ENCODE measurements around the gene BBS9. TPM values are rescaled to one million over a fixed set of nuclear protein-coding genes. Genes with fewer than 3 reads are reported as not detected.
A peak's percentile ranks its signal among the peaks of the same experiment; 100 is the strongest.

BBS9 gene
- total RNA-seq, 1 donor from 2014 or later: 8.8 TPM

DNA sequence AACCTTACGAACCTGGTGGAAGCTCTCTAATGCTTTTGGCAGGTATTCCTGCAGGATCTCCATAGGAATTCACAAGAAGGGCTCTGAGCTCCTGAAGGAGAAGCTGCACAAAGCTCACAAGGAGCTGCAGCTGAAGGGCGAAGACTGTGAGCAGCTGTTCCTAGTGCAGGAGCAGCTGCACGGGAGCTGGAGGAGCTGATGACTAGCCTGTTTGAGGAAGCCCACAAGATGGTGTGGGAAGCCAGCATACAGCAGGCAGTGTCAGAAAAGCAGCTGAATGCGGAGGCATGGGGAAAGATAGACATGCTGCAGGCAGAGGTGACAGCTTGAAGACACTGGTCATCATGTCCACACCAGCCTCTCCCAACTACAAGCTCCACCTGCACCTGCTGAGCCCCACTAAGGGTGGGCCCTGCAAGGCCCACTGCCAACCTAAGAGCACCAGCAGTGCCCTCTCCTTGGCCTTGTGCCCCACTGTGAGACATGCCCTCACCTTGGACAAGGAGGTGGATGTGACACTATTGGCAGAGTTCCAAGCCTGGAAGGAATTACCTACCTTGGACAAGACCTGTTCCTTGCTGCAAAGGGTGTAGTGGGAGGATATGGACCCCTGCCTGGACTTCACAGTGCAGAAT is 250.6 kb downstream of the BBS9 start:
- ATAC-seq: no peak

DNA sequence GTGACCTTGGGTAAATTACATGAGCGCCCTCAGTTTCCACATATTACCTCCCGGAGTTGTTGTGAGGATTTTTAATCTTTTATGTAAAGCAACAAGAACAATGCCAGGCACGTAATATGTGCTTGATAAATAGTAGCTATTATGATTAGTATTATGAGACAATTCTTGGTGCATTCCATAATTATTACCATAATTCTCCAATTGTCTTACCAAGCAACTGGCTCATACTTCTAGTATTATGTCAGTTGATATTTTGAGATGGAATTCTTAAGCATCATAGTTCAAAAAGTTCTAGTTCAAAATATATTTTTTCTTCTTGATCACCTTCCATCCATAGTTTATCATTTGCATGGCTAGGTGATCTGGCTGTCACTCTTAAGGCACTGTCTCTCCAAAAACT is 259.0 kb downstream of the BBS9 start:
- no peak for ATAC-seq

DNA sequence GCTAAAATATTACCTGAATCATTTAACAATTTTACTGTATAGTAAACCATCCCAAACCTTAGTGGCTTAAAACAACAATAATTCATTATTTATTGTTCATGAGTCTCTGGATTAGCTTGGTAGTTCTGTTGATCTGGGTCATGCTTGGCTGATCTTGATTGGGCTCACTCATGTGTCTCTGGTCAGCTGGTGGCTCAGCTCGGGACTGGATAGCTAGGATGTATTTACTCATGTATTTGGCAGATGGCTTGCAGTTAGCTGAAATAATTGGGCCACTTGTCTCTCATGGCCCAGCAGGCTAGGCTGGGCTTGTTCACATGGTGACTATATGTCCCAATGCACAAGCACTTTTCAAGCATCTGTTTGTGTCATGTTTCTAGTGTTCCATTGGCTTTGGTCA is 262.8 kb downstream of the BBS9 start:
- ATAC-seq: peak; percentile 62

DNA sequence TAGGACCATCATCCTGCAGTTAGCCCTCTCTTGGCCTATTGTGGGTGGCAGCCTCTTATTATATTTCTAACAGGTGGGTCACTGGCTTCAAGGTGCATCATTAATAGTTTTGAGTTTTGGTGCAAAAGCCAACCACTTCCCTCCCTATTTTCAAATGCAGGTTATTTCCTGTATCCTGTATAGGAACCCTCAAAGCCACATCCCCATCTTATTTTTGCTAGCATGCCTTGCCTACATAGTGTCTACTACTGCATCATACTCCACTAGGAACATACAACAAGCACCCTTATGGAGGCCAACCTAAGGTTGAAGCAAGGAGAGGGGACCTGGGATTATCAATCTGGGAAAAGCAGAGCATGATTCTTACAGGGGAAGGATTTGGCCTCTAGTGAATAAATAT is 264.4 kb downstream of the BBS9 start:
- no peak for ATAC-seq

DNA sequence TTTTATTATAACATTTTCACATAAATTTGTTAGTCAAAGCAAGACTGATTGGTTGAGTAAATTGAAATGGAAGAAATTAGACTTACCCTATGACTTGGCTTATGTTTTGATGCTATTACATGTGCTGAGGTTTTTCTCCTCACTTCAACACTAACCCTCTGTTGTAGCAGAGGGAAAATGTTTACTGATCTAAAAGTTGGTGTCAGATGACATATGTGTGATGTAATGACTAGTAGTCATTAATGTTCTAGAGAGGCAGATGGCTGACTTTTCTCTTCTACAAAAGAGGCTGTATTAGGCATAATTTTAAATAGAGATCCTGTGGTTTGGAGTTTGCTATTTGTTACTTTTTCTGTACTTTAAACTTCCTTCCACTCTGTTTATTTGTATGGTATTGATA is 266.0 kb downstream of the BBS9 start:
- ATAC-seq: no peak

DNA sequence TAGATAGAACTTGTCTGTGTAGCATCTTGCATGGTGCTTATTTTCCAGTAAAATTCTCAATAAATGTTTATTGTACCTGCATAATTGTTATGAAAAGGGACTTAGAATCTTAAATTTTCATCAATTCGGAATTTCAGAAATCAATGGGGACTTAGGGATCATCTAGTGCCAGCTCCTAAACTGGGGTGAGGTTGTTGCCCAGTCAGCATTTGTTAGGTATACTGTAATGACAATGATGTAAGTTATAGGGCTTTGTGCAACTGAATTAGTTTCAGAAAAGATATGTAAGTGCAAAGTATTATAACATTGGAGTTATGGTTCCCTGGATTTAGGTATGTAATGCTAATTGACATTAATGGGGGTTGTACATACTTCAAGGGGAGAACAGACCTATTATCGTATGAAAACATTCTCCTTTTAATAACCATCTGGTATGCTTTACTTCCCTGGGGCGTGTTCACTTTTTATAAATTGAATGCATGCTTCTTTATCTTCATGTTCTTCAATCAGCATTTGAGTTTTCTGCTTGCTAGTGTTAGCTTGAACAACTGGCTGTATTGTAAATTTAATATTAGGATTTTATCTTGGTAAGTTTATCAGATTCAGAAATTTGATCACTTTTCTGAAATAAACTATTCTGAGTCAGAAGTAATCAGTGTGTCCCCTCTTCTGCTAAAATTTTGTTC is 270.3 kb downstream of the BBS9 start:
- no peak for ATAC-seq

DNA sequence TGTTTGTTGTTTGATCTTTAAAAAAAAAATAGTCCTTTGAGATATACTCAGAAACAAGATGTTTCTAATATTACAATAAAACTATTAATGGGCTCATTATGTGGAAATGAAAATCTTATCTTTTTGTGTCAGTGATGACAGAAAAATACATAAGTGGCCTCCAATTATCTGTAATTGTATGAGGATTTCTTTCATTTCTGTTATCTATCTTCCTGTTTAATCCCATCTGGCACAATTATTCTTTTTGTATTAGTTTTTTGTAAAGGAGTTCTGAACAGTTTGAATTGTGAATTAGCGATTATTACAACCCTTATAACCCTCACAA is 270.8 kb downstream of the BBS9 start:
- ATAC-seq: no peak

DNA sequence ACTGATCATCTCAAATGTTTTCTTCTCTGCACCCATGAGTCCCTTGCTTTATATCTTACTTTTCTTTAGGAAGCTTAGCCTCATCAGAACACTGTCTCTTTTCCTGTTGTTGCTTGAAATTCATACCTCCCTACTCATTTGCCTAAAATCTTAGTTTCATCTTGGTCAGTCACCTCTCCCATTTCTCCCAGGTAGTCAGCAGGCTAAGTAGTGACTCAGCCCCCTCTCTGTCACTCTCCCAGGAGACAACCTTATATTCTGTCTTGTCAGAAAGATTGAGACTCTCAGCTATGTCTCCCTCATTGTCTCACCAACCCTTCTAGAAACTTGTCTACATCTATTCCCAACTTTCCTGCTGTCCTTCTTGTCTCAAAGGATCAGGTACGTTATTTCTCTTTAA is 280.9 kb downstream of the BBS9 start:
- no peak for ATAC-seq

DNA sequence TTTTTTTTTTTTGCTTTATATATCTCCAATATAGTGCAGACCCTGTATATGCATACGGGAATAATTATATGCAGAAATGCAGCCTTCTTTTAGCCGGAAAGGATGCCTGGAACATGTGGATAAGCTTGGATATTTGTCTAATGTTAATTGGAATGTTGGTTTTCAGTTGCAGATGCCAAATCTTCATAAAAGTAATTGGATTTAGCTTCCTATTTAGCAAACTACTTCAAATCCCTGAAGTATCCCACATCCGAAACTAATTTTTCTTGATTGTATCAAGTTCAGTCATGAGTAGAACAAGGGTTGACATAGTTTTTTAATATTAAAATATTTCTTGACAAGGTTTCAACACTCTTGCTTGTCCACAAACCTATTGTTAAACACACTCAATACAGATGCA is 281.7 kb downstream of the BBS9 start:
- ATAC-seq: no peak

DNA sequence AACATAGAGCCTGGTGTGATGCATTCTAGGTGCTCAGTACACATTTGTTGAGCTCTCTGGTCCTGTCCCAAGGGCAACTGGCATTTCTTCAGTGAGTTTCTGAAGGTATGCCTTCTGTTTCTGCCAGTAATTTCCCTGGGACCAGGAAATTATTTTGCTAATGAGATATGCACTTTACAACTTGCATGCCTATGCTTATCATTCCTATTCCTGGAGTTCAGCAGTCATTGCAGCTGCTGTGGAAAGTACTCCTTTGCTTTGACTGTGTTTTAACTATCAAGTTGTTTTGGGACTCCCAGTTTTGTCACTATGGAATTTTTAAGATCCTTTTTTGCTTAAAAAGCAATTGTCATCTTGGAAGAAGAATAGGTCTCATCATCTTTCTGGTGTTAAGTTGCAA is 283.0 kb downstream of the BBS9 start:
- no peak for ATAC-seq

DNA sequence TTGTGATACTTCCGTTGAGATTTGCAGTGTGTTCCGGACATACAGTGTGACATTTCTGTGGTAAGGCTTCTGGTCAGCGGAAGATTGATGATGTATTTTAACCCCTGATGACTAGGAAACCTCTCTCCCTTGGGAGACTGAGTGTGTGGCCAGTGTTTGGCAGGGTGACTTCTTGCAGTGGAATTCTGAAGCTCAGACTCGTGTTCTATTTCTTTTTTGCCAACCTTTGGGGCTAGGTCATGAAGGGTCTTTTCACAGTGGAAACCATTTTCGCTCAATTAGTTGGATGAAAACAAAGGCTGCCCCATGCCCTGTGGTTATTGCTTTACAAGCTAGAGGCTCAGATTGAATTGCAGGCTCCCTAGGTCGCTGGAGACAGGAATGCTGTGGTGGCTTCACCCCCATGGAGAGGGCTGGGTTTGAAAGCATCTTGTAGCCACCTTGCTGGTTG is 288.9 kb downstream of the BBS9 start:
- no peak for ATAC-seq

DNA sequence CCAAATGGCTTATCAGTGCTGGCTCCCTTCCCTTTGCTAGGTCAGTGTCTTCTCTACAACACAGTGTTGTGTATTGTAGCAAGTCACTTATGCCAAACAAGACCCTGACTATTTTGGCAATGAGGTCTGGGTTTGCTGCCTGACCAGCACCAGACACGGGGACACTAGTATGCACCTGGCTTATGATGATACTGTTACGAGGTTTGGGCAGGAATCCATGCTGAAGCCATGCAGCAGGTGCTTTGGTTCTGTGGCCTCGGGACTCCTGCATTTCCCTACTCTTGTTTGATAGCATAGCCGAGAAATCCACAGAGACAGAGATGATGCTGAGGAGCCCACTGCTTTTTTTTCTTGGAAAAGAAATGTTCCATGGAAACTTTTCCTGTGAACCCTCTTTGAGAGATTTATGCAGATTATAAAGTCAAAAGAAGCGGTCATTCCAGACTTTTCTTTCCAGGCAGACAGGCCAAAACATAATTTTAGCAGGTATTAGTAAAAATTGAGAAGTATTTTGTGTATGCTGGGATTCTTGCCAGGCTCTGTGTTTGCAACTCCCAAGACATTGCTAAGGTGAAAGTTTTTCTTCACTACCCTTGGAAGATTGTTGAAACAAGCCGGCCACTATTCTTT is 291.1 kb downstream of the BBS9 start:
- no peak for ATAC-seq

DNA sequence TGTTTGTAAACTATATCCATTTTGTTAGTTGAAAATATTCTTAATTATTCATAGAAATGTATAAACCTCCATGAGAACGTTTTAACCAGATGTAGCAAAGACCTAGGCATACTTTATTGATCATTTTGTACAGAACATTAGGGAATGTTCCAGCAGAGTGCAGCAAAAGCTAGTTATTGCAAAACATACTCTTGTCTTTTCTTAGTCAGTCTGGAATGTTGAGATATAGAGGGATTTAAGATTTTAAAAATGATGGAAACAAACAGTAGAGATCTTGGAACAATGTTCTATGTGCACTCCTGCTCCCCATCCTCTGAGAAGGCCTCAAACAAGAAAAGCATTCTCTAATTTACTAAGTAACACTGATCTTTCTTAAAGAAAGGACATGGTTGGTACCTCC is 292.1 kb downstream of the BBS9 start:
- ATAC-seq: no peak

DNA sequence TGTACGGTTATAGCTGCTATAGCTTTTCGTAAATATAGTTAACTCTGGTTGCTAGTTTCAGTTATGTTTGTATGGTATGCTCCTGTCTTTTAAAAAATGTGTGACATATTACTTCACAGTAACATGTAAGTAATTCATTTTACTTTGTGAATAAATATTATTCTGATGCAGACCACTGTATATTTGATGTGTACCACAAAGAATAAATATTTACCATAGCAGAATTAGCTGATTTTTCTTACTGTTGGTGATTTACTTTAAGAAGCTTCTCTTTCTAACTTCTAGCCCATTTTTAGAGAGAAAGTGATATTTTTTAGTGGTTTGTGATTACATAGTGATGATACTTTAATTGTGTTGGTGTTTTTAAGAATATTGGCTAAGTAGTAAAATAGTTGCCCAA is 292.8 kb downstream of the BBS9 start:
- no peak for ATAC-seq

DNA sequence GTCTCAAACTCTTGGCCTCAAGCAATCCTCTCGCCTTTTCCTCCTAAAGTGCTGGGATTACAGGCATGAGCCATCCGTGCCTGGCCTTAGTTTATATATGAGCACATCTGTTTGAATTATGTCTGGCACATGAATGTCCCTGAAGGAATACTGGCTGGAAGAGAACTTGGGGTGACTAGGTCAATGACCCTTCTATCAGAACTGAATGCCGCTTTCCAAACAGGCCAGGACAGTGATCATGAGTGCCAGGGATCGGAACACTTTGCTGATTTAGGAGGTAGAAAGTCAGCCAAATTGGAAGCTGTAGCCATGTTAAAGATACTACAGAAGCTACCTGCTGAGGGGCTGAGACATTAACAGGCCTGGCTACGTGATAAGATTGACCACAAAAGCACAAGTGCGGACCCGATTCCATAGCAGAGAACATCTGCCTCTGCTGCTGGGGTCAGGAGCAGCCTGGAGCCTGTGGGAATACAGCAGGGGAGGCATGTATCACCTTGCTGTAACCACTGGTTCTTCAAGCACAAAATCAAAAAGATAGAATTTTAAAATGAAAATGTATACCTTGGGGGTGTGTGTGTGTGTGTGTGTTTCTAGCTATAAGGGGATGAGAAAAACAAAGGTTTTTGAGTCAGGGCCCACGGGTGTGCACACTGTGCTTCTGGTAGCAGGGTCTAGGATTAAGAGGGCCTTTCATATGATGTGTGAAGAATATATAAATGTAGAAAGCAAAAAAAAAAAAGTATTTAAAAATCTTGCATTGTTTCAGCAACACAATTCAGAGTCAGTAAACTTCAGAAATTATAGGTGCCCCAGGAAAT is 293.7 kb downstream of the BBS9 start:
- ATAC-seq: no peak

DNA sequence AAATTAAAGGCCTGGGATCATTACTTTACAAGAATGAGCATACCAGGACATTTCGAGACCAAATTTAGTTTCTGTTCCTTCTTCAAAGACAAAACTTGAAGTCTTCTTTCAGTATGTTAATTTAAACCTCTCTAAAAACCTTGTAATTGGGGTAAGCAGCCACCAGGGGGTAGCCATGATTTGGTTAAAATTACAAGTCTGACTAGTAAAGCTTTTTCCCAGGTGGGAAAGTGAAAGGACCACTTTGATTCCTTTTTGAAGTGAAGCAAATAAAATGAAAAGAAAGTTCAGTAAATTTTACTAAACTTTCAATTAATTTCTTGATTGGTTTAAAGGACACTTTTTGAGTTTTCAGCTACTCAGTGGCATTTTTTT is 294.3 kb downstream of the BBS9 start:
- no peak for ATAC-seq

DNA sequence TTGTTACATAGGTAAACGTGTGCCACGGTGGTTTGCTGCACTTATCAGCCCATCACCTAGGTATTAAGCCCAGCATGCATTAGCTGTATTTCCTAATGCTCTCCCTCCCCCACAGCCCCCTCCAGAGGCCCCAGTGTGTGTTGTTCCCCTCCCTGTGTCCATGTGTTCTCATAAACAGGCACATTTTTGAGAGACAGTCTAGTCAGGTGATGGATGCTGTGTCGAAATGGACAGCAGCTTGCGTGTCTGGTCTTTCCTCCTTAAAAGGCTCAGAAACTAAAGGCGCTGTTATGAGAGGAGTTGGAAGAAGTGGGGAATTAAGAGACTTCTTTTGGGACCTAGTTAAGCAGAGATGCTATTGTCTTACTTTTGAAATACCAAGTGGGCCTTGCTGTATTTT is 296.0 kb downstream of the BBS9 start:
- no peak for ATAC-seq

DNA sequence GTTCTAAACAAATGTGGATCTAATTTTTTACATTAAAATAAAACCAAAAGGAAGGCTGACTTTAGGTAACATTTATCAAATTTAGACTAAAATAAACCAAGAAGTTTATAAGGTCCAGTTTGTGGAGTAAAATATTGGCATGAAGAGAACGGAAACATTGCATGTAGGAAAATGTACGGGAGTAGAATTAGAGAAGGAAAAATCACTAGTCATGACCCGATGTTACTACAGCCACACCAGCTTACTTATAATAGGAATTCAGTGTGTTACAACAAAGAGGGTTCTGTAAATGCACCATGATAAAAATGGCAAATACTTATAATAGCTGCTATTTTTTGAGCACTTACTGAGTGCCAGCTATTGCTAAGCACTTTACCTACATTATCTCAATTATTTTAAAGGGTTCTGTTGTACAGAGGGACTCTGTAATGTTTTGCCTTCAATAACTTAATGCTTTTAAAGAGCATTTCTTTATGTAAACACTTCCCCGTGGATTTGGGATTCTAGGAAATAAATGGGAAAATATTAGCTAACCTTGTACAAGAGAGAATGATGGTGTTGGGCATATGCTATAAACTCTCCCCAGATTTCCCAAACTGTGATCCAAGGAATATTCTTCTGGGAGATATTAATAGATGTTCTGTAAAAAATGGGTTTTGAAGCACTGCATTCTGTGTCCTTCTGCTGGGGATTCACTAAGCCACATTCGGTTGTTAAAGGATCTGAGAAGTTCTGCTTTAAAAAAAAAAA is 296.7 kb downstream of the BBS9 start:
- ATAC-seq: no peak

DNA sequence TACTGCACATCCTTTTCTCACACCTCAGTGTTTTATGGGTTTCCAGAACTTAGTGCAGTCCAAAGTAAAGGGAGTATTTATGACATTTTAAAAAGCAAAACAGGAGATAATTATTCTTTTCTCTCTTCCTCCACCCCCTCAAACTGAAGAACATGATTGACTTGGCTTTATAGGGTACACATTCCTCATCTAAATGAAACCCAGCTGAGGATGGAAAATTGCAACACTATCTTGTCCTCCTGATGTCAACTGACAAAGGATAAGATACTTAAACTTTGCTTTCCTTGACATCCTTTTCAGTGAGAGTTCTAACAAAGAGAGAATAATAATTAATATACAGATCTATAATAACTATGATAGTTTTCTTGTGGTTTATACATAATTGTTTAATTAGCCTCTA is 299.1 kb downstream of the BBS9 start:
- no peak for ATAC-seq

DNA sequence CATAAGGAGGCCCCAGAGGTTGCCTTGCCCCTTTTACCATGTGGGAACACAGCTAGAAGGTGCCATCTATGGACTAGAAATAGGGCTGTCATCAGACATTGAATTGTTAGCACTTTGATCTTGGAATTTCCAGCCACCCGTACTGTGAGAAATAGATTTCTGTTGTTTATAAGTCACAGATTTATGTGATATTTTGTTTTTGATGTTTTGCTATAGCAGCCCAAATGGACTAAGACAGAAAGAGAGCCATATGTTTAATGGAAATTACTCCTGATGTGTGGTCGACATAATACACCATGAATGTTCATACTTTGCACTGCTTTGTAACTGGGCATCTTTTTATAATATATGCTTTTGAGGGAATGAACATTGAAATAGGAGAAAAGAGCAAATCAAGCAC is 302.2 kb downstream of the BBS9 start:
- no peak for ATAC-seq

DNA sequence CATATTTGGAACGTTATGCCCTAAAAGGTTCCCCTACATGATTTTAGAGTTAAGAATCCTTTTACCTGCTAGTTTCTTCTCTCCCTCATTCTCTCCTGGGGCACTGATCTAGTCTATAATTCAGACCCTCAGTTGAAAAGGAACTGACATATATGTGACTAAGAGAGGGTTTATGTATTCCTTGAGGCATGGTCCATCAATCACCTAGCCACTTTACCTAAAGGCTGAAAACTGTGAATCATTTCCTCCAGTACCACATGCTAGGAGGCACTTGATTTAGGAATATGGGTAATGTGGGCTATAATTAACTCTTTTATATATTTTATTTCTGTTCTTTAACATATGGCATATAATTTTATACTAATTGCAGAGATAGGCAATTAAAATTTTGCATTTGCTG is 303.5 kb downstream of the BBS9 start:
- no peak for ATAC-seq

DNA sequence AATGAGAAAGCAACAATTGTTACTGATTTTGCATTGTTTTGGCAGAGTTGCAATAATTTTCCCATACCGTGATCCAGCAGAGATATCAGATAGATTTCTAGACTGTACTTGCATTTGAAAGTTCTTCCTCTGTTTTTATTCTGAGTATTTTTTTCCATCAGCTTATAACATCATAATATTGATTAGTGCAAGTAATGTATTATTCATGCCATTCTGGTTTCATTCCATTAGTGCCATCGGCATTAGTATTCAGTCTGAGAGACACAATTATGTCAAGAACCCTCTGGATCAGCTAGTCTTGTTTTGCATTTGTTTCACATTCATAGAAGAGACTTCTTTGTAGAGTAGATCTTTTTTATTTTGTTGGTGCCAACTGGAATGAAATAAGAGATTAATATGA is 304.0 kb downstream of the BBS9 start:
- ATAC-seq: no peak

DNA sequence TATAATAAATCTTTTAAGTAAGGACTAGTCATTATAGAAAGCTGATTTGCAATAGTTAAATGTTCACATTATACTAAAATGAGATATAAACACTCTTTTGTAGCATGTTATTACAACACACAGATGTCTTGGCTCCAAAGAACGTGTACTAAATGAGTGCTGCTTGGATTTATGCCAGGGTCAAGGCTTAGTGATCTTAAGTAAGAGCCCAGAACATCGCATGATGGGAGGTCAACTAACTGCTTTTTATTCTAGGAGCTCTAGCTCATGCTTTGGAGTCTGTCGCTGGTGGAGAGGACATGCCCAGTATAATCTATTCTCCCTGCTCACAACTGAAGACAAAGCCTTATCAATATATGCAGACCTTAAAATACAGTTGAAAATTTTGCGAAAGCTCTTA is 315.1 kb downstream of the BBS9 start:
- ATAC-seq: no peak

All from esophagus mucosa (tissue), 1 donor.